Measurements from ENCODE around the gene TBC1D3.
"Not testable (repeated sequence)": the region's sequence is repeated elsewhere in the genome, so short reads cannot be mapped to it uniquely, and the experiment has no call there.

GRCh38 chr17:38232790-38233189, 40.4 kb upstream of the TBC1D3 start:
- TF ChIP-seq POLR2A (IDR thresholded peaks at IDR 0.05); CTCF (IDR thresholded peaks at IDR 0.05); POLR2AphosphoS5 (IDR thresholded peaks at IDR 0.05; ENCODE audit: insufficient read depth in 1 of 2, low read depth in 1 of 2): not testable (repeated sequence)
